Mucosa of rectum (tissue), 2 donors: ENCODE results near the gene OR2C3.
"Not testable (repeated sequence)": the region's sequence is repeated elsewhere in the genome, so short reads cannot be mapped to it uniquely, and the experiment has no call there.

ENCODE experiments used
- H3K27ac ChIP-seq, 2 donors: one replicate each; pipeline ENCODE4 v1.7.0; 2013; ENCODE audit warnings: inconsistent platforms in 2 of 2, low read depth in 2 of 2, low read length in 2 of 2
- H3K27me3 ChIP-seq, 2 donors: one replicate each; pipeline ENCODE4 v1.7.0; 2013; ENCODE audit warnings: low read length in 2 of 2; ENCODE audit not compliant: control insufficient read depth in 2 of 2, insufficient read depth in 2 of 2
- H3K36me3 ChIP-seq, 2 donors: one replicate each; pipeline ENCODE4 v1.7.0; 2013; ENCODE audit warnings: low read length in 2 of 2; ENCODE audit not compliant: control insufficient read depth in 2 of 2, insufficient read depth in 2 of 2
- H3K4me1 ChIP-seq, 2 donors: one replicate each; pipeline ENCODE4 v1.7.0; 2013; ENCODE audit warnings: low read length in 2 of 2, mild to moderate bottlenecking in 1 of 2; ENCODE audit not compliant: control insufficient read depth in 2 of 2, insufficient read depth in 2 of 2
- H3K4me3 ChIP-seq, 2 donors: one replicate each; pipeline ENCODE4 v1.7.0; 2013; ENCODE audit warnings: low read length in 2 of 2
- H3K9ac ChIP-seq, 2 donors: one replicate each; pipeline ENCODE4 v1.7.0; 2013; ENCODE audit warnings: low read length in 2 of 2, low read depth in 1 of 2, mild to moderate bottlenecking in 1 of 2
- H3K9me3 ChIP-seq, 2 donors: one replicate each; pipeline ENCODE4 v1.7.0; 2013; ENCODE audit warnings: low read length in 2 of 2; ENCODE audit not compliant: control insufficient read depth in 2 of 2
- donor health status: healthy.
- donor health status: Normal muscosa, but diverticular disease.

Gene OR2C3

DNA sequence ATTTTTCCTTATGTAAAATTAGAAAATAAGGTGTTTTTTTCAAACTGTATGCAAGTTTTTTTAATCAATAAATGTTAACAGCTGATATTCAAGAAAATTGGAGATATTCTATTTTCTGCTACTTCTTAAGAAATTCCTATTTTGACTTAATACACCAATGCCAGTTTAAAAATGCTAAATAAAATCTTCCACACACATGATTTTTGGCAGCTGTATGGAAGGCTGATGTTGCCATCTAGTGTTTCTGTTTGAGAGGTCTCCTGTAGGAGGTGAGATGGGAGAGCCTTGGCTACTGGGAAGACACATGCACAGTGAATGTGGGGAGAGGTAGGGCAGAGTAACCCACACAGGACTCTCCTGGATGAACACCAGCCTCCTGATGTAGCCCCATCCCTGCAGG lies 49.2 kb downstream of the OR2C3 start:
- H3K27me3 ChIP-seq, result peaks cover 0 to 3% of the 10 kb centered on the region in 2 donors
- H3K4me3 ChIP-seq, result no peak overlapping the region
- H3K36me3 ChIP-seq, result no peaks in the 10 kb centered on the region
- H3K9ac ChIP-seq, result no peak overlapping the region
- H3K9me3 ChIP-seq, result no peaks in the 10 kb centered on the region
- no peak overlapping the region for H3K27ac ChIP-seq
- no peaks in the 10 kb centered on the region for H3K4me1 ChIP-seq

DNA sequence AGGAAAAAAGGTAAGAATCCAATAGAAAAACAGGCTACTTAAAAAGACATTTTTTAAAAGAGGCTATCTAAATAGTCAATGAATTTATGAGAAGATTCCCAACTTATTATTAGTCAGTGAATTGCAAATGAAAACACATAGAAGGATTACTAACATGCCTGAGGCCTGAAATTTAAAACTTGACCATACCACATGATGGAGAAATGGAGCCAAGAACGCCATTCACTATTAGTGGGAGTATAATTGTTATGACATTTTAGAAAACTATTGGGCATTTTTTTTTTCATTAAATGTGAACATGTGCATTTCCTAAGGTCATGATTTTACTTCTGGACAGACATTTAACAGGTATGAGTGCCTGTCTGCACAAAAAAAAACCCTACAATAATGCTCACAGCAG lies 53.5 kb downstream of the OR2C3 start:
- Histone ChIP-seq H3K9ac (no peak overlapping the region), H3K9me3 (no peaks in the 10 kb centered on the region), H3K36me3 (no peaks in the 10 kb centered on the region), H3K27ac (no peak overlapping the region), H3K4me3 (no peak overlapping the region), H3K27me3 (no peaks in the 10 kb centered on the region), H3K4me1 (no peaks in the 10 kb centered on the region)

DNA sequence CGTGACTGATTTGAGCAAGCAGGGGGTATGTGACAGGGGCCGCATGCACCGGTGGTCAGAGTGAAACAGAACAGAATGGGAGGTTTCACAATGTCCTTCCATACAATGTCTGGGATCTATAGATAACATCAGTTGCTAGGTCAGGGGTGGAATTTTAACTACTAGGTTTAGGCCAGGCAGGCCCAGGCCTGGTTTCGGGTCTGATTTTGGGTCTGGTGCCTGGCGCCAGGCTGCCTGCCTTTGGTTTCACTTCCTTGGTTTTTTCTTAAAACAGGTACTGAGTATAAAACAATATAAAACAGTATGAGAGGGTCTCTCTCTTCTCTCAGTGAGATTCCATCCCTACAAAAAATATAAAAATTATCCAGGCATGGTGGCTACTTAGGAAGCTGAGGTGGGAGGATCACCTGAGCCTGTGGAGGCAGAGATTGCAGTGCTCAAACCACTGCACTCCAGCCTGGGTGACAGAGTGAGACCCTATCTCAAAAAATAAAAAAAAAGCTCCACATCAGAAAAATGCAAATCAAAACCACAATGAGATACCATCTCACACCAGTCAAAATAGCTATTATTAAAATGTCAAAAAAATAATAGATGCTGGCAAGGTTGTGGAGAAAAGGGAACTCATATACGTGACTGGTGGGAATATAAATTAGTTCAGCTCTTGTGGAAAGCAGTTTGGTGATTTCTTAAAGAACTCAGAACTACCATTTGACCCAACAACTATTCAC lies 59.7 kb downstream of the OR2C3 start:
- H3K4me1 ChIP-seq, H3K4me3 ChIP-seq, H3K36me3 ChIP-seq, H3K9ac ChIP-seq, H3K27ac ChIP-seq, H3K27me3 ChIP-seq, H3K9me3 ChIP-seq: not testable (repeated sequence)

- H3K36me3 ChIP-seq, result no peaks in the 10 kb centered on the region
- H3K4me3 ChIP-seq, result no peak overlapping the region
- H3K9me3 ChIP-seq, result no peaks in the 10 kb centered on the region
- no peak overlapping the region for H3K9ac ChIP-seq
- no peak overlapping the region for H3K27ac ChIP-seq
- no peaks in the 10 kb centered on the region for H3K4me1 ChIP-seq
- no peaks in the 10 kb centered on the region for H3K27me3 ChIP-seq
Measured at GRCh38 chr1:247475793-247476192, 60.4 kb downstream of the OR2C3 start.
